OCI-M1 (cell line): Measurements from ENCODE around the gene SLC16A1.
A peak's percentile ranks its signal among the peaks of the same experiment; 100 is the strongest.
"Not testable (repeated sequence)": the region's sequence is repeated elsewhere in the genome, so short reads cannot be mapped to it uniquely, and the experiment has no call there.

Experiments
- DNase-seq: peaks from one replicate; lab custom pipeline; 2025; lab: John Stamatoyannopoulos, UW

Gene SLC16A1

DNA sequence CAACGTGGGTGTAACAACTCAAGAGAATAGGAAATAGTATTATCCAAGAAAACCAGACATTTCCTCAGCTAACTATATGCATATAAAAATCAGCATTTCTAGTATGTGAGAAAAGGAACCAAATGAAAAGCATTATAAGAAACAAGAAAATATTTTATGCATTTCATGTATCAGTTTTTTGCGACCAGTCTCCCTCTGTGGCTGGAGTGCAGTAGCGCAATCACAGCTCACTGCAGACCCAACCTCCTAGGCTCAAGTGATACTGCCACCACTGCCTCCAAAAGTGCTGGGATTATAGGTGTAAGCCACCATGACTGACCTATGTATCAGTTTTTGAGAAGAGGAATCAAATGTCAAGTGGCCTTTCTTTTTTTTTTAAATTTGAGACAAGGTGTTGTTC is 31.0 kb downstream of the SLC16A1 start:
- no peak for DNase-seq

DNA sequence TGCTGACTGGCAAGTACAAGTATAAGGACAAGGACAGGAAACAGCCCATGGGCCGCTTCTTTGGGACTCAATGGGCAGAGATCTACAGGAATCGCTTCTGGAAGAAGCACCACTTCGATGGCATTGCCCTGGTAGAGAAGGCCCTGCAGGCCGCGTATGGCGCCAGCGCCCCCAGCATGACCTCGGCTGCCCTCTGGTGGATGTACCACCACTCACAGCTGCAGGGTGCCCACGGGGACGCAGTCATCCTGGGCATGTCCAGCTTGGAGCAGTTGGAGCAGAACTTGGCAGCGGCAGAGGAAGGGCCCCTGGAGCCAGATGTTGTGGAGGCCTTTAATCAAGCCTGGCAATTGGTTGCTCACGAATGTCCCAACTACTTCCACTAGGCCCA is 32.0 kb downstream of the SLC16A1 start:
- DNase-seq: no peak

DNA sequence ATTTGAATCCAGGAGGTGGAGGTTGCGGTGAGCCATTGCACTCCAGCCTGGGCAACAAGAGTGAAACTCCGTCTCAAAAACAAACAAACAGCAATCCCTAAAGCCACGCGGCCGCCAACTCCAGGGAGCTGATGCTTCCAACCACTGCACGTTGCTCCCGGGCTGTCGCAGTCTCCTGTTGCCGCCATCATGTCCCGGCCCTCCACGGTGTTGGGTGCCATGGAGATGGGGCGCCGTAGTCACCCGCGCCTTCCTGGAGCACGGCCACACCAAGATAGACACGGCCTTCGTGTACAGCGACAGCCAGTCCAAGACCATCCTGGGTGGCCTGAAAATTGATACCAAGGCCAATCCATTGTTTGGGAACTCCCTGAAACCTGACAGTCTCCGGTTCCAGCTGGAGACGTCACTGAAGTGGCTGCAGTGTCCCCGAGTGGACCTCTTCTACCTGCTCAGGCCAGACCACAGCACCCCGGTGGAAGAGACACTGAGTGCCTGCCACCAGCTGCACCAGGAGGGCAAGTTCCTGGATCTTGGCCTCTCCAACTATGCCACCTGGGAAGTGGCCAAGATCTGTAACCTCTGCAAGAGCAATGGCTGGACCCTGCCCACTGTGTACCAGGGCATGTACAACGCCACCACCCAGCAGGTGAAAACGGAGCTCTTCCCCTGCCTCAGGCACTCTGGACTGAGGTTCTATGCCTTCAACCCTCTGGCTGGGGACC is 32.6 kb downstream of the SLC16A1 start:
- no peak for DNase-seq

DNA sequence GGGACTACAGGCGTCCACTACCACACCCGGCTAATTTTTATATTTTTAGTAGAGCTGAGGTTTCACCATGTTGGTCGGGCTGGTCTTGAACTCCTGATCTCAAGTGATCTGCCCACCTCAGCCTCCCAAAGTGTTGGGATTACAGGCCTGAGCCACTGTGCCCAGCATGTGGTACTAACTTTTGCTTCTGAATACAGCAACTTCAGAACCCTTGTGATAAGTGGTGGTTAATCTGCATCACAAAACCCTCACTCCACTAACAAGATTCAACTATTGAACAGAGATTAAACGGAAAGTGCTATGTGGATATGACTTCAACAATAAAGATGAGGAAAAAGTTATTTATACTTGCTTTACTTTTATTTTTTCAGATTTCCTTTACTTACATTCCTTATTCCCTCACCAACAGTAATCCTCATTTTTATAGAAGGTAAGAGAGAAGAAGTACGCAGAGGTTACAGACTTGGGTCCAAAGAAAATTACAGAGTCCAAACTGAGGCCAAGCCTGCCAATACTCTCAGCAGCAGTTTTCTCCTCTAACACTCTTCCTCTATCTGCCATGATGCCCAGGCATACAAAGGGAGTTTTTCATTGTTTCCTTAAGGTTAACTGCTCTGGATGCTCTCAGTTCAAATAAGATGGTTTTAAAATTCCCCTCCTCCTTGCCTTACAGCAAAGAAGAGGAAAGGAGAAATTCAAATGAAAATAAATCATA is 44.3 kb downstream of the SLC16A1 start:
- no peak for DNase-seq

DNA sequence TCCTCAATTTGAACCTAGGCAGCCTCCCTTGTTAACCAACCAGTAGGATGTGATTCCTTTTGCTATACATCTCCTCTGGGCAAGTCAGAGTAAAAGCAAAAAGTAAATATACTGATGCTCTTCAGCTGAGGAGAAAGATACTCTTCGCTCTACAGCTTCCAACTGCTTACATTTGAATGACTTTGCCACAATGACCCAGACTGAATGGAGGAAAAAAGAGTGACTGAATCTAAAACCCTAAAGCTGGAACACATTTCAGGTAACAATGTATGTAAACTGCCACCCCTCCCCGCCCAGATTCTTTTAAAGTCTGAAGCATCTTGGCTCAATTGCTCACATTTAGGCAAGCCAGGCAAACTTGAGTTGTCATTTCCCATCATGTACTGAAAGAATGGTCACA is 46.1 kb downstream of the SLC16A1 start:
- no peak for DNase-seq

- peak; percentile 29 for DNase-seq
Observed at GRCh38 chr1:112906150-112906698, 49.8 kb downstream of the SLC16A1 start.

- peak; percentile 40 for DNase-seq
Observed at GRCh38 chr1:112905395-112906149, 50.4 kb downstream of the SLC16A1 start.

DNA sequence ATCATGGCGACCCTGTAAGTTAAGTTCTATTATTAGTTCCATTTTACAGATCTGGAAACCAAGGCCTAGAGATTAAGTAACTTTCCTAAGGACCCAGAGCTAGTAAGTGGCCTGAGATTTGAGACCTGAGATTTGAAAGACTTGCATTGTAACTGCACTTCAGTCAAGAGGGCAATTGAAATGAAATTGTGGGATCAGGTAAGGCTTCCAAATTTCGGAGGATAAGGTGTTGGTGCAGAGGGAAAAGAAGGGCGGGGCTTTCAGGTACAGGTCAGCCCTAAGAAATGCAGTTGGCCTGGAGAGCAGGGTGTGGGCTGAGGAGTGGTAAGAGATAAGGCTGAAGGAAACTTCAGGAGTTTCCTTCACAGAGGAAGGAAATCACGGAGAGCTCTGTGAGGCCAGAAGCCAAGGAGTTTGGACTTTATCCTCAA is 51.1 kb downstream of the SLC16A1 start:
- no peak for DNase-seq

- peak; percentile 88 for DNase-seq
Observed at GRCh38 chr1:112904071-112904830, 51.7 kb downstream of the SLC16A1 start.

DNA sequence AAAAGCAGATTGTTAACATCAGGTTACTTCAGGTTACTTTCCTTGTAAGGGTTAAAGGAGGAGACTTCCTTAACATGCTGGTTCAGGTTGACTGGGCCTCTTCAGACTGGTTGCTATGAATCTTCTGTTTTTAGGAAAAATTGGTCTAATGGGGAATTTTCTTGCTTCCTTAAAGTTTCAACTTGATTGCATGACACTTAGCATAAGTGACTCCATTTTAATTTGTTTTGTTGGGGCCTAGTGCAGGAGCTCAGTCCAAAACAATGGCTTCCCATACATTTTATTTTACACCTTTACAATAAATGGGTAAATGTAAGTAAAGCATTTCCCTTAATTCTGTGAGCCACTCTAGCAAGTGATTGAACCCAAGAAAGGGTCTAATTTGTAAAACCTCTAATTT is 53.8 kb downstream of the SLC16A1 start:
- no peak for DNase-seq

GRCh38 chr1:112901387-112901786 is 54.6 kb downstream of the SLC16A1 start:
- no peak for DNase-seq

- DNase-seq: peak; percentile 20
Observed at GRCh38 chr1:112896783-112897182, 59.2 kb downstream of the SLC16A1 start.

DNA sequence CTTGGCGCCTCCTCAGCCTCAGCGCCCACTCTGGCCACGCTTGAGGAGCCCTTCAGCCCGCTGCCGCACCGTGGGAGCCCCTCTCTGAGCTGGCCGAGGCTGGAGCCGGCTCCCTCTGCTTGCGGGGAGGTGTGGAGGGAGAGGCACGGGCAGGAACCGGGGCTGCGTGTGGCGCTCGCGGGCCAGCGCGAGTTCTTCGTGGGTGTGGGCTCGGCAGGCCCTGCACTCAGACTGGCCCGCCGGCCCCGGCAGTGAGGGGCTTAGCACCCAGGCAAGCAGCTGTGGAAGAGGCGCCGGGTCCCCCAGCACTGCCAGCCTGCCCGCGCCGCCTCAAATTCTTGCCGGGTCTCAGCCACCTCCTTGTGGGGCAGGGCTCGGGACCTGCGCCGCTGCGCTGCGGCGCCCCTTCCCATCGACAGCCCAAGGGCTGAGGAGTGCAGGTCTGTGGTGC is 61.4 kb downstream of the SLC16A1 start:
- no peak for DNase-seq

DNA sequence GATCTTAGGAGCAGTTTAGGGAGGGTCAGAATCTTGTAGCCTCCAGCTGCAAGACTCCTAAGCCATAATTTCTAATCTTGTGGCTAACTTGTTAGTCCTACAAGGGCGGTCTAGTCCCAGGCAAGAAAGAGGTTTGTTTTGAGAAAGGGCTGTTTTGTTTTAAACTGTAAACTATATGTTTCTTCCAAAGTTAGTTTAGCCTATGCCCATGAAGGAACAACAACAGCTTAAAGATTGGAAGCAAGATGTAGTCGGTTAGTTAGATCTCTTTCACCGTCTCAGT is 62.0 kb downstream of the SLC16A1 start:
- no peak for DNase-seq

DNA sequence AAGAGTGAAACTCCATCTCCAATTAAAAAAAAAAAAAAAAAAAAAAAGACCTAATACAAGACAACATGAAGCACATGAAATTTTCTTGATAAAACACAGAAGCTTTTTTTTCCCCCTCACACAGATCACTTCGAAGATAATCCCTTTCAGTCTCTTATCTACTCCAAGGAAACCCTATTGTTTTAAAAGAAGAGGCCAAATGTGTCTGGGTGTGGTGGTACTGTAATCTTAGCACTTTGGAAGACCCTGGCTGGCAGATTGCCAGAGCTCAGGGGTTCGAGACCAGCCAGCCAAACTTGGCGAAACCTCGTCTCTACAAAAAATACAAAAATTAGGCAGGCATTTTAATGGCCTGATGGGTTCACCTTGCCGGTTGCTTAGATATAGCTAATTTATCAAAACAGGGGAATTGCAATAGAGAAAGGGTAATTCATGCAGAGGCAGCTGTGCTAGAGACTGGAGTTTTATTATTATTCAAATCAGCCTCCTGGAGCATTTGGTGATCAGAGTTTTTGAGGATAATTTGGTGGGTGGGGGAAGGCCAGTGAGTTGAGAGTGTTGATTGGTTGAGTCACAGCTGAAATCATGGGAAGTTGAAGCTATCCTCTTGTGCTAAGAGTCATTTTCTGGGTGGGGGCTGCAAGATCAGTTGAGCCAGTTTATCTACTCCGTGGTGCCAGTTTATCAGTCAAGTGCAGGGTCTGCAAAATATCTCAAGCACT is 62.5 kb downstream of the SLC16A1 start:
- DNase-seq: peak; percentile 65

- DNase-seq: not testable (repeated sequence)
Observed at GRCh38 chr1:112889906-112890305, 66.1 kb downstream of the SLC16A1 start.

- DNase-seq: no peak
Observed at GRCh38 chr1:112889052-112889768, 66.8 kb downstream of the SLC16A1 start.

DNA sequence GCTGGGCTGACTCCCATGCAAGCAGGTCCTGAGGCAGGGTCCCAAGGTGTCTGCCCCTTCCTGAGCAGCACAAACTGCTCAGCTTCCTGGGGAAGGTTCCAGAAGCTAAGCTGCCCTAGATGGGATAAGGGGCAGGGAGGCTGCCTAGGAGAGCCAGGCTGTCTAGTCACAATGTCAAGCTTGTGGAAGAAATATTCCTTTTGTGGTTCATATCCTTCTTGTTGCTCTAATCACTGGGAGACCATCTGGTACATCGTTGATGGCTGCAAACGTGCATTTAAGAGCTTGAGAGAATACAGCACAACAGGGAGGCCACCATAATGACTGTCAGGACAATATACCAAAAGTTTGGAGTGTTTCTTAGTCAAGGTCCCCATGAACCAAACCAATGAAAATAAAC is 67.4 kb downstream of the SLC16A1 start:
- peak; percentile 25 for DNase-seq

- peak; percentile 47 for DNase-seq
Observed at GRCh38 chr1:112887599-112888283, 68.3 kb downstream of the SLC16A1 start.

DNA sequence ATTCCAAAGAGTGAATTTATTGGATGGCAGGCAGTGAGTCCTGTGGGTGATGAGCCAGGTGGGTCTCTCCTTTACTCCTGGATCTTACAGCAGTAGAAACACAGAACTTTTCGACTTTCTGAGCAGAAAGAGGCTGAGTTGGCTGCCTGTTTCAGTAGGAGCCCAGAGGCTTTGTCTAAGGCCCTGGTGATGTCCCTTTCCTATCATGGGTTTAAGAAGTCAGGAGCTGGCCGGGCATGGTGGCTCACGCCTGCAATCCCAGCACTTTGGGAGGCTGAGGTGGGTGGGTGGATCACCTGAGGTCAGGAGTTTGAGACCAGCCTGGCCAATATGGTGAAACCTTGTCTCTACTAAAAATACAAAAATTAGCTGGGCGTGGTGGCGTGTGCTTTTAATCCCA is 71.0 kb downstream of the SLC16A1 start:
- DNase-seq: not testable (repeated sequence)
